Stimulated activated naive CD8-positive, alpha-beta T cell treated with anti-CD3 and anti-CD28 coated beads, Interleukin-15, Interleukin-2, amounts not matched to agents 100 U/mL and 50 U/mL, for 24 hours (primary cell): Measurements from ENCODE around the gene GPR162.
"Not testable (repeated sequence)": the region's sequence is repeated elsewhere in the genome, so short reads cannot be mapped to it uniquely, and the experiment has no call there.

Experiments
- ATAC-seq: fragments of 150-1000 bp; cut with Tn5 transposase; one replicate; pipeline ENCODE4 v1.10.0; 2021
- DNase-seq: peaks from one replicate; pipeline ENCODE4 v3.0.0; 2021

Gene GPR162

GRCh38 chr12:6873094-6874014 is 51.7 kb downstream of the GPR162 start, which contains the start of gene SPSB2:
Gene SPSB2, minus strand, starts transcription at chr12:6873303. Its CDS starts 402 bp downstream, at chr12:6872901.
- DNase-seq, result peak; percentile 100
- peak; percentile 83 for ATAC-seq

- ATAC-seq, DNase-seq: not testable (repeated sequence)
Measured at GRCh38 chr12:6874015-6874368, 52.4 kb downstream of the GPR162 start.
